Lower leg skin (tissue), 3 donors: ENCODE results near the gene KIF17.

ENCODE experiments used
- POLR2A ChIP-seq, 2 donors: fragments of 450-650 bp; IDR thresholded peaks; one replicate each; pipeline ENCODE4 v1.6.1; 2016 to 2017; ENCODE audit warnings: antibody characterized with exemption in 2 of 2, mild to moderate bottlenecking in 1 of 2, moderate library complexity in 1 of 2
- TF ChIP-seq, protein P1 (sequence below), 3 donors: fragments of 450-650 bp; IDR thresholded peaks; one replicate each; pipeline ENCODE4 v1.5.1; 2016; ENCODE audit warnings: antibody characterized with exemption in 3 of 3, mild to moderate bottlenecking in 3 of 3, moderate library complexity in 2 of 3

DNA sequence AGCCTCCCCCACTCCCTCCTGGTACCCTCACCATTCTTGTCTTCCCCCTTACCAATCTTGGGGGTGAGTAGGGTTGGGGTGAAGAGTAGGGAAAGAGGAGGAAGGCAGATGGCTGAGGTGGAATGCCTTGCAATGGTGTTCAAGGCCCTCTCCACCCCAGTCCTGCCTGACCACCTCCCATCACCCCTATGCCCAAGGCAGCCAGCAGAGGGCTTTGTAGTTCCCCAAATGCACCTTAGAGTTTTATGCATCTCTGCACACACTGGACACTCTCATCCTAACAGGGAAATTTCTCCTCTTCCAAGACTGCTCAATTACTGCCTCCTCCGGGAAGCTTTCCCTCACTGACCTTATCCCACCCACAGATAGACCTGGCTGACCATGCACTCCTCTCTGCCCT is 15.4 kb downstream of the KIF17 start:
- TF ChIP-seq, protein P1, sequence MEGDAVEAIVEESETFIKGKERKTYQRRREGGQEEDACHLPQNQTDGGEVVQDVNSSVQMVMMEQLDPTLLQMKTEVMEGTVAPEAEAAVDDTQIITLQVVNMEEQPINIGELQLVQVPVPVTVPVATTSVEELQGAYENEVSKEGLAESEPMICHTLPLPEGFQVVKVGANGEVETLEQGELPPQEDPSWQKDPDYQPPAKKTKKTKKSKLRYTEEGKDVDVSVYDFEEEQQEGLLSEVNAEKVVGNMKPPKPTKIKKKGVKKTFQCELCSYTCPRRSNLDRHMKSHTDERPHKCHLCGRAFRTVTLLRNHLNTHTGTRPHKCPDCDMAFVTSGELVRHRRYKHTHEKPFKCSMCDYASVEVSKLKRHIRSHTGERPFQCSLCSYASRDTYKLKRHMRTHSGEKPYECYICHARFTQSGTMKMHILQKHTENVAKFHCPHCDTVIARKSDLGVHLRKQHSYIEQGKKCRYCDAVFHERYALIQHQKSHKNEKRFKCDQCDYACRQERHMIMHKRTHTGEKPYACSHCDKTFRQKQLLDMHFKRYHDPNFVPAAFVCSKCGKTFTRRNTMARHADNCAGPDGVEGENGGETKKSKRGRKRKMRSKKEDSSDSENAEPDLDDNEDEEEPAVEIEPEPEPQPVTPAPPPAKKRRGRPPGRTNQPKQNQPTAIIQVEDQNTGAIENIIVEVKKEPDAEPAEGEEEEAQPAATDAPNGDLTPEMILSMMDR (IDR thresholded peaks at IDR 0.05), result no peak
- TF ChIP-seq POLR2A (IDR thresholded peaks at IDR 0.05), result no peak
